H1 (cell line): Measurements from ENCODE around the gene TMEM235. TPM values are rescaled to one million over a fixed set of nuclear protein-coding genes. Genes with fewer than 3 reads are reported as not detected.

Source experiments
- CTCF ChIA-PET: fragments of 300-600 bp; sonication (Branson Sonifier 250); formaldehyde crosslinking; loops from one replicate; lab custom pipeline; 2021; ENCODE audit not compliant: partially characterized antibody; lab: Charles Lee
- POLR2A ChIA-PET: fragments of 300-600 bp; sonication (Branson Sonifier 250); formaldehyde crosslinking; loops from one replicate; lab custom pipeline; 2021; ENCODE audit warnings: inconsistent platforms; ENCODE audit not compliant: partially characterized antibody; lab: Charles Lee
- DNase-seq, 2 experiments: peaks; one replicate each; pipeline versions ENCODE4 v3.0.0 to v3.0.0-alpha.2; 2010 to 2022; ENCODE audit warnings: low spot score in 2 of 2, low read depth in 1 of 2, mixed read lengths in 1 of 2
- FAIRE-seq: peaks from 2 replicates; lab custom pipeline; 2011; peaks lifted over from hg19 to GRCh38; lab: Jason Lieb, UNC
- H2AFZ ChIP-seq: 2 replicates; pipeline ENCODE4 v1.8.1; 2012; ENCODE audit warnings: low read length, inconsistent platforms
- H2AK5ac ChIP-seq: 2 replicates; pipeline ENCODE4 v1.6.1; 2013; ENCODE audit warnings: low read depth, low read length
- H2BK120ac ChIP-seq: replicated peaks from 2 replicates; pipeline ENCODE3; 2013; ENCODE audit warnings: low read depth, low read length, inconsistent platforms
- H2BK12ac ChIP-seq: 2 replicates; pipeline ENCODE4 v1.6.1; 2013; ENCODE audit warnings: low read depth, low read length
- H2BK15ac ChIP-seq: 2 replicates; pipeline ENCODE4 v1.6.1; 2013; ENCODE audit warnings: low read length
- H2BK20ac ChIP-seq: 2 replicates; pipeline ENCODE4 v1.6.1; 2013; ENCODE audit warnings: low read length
- H2BK5ac ChIP-seq: 2 replicates; pipeline ENCODE4 v1.6.1; 2013; ENCODE audit warnings: low read depth, low read length
- H3K14ac ChIP-seq: 2 replicates; pipeline ENCODE4 v1.6.1; 2013; ENCODE audit warnings: inconsistent platforms; ENCODE audit not compliant: insufficient read length
- H3K18ac ChIP-seq: 2 replicates; pipeline ENCODE4 v1.6.1; 2013; ENCODE audit warnings: low read length; ENCODE audit errors: extremely low read depth
- H3K23ac ChIP-seq: 2 replicates; pipeline ENCODE4 v1.6.1; 2013; ENCODE audit warnings: inconsistent platforms; ENCODE audit not compliant: insufficient read length
- H3K23me2 ChIP-seq: 2 replicates; pipeline ENCODE4 v1.6.1; 2013; ENCODE audit warnings: low read depth, low read length
- H3K27ac ChIP-seq: 2 replicates; pipeline ENCODE4 v1.6.1; 2011; ENCODE audit warnings: low read depth, low read length, inconsistent platforms
- H3K27me3 ChIP-seq, 4 experiments: replicated peaks in 1 of 4; 1 replicate in 1 of 4; 2 replicates in 3 of 4; pipeline versions ENCODE4 v1.6.1 to v1.8.1; 2011 to 2013; ENCODE audit warnings: low read length in 3 of 4, mild to moderate bottlenecking in 3 of 4, inconsistent platforms in 2 of 4, mixed read lengths in 2 of 4, moderate library complexity in 1 of 4; ENCODE audit not compliant: control insufficient read depth in 3 of 4, insufficient read depth in 3 of 4; ENCODE audit errors: extremely low read depth in 1 of 4
- H3K36me3 ChIP-seq, 4 experiments: 2 replicates each; pipeline versions ENCODE4 v1.6.1 to v1.8.1; 2011 to 2013; ENCODE audit warnings: mild to moderate bottlenecking in 4 of 4, low read length in 3 of 4, moderate library complexity in 2 of 4, control low read depth in 1 of 4, inconsistent platforms in 1 of 4; ENCODE audit not compliant: insufficient read depth in 4 of 4, control insufficient read depth in 2 of 4
- H3K4ac ChIP-seq: replicated peaks from 2 replicates; pipeline ENCODE3; 2013; ENCODE audit warnings: low read length, low read depth, mixed read lengths, inconsistent platforms; ENCODE audit not compliant: insufficient read length
- H3K4me1 ChIP-seq, 4 experiments: replicated peaks in 1 of 4; 1 replicate in 1 of 4; 2 replicates in 3 of 4; pipeline versions ENCODE4 v1.6.1 to v1.8.1; 2011 to 2013; ENCODE audit warnings: low read length in 3 of 4, inconsistent platforms in 2 of 4, mixed read lengths in 1 of 4; ENCODE audit not compliant: insufficient read depth in 4 of 4, control insufficient read depth in 3 of 4
- H3K4me2 ChIP-seq, 2 experiments: 2 replicates each; pipeline versions ENCODE4 v1.6.1 to v1.8.1; 2011 to 2013; ENCODE audit warnings: low read depth in 2 of 2, low read length in 2 of 2, control low read depth in 1 of 2, inconsistent platforms in 1 of 2, mild to moderate bottlenecking in 1 of 2; ENCODE audit not compliant: insufficient read depth in 1 of 2
- H3K4me3 ChIP-seq, 4 experiments: fragments of 200-600, 300-600 bp in 1 of 4; sonication (generic), shearing (Covaris generic), sonication (Bioruptor Twin) in 1 of 4; 2 replicates each; pipeline versions ENCODE4 v1.5.1 to v1.8.1; 2011 to 2016; ENCODE audit warnings: low read length in 4 of 4, low read depth in 3 of 4, control low read depth in 2 of 4, inconsistent platforms in 2 of 4, mild to moderate bottlenecking in 2 of 4, mixed read lengths in 1 of 4, moderate library complexity in 1 of 4; ENCODE audit not compliant: insufficient read depth in 2 of 4; ENCODE audit errors: extremely low read depth in 1 of 4
- H3K56ac ChIP-seq: replicated peaks from 2 replicates; pipeline ENCODE3; 2013; ENCODE audit warnings: low read depth, mild to moderate bottlenecking, mixed read lengths, low read length, inconsistent platforms; ENCODE audit not compliant: insufficient read length
- H3K79me1 ChIP-seq: 2 replicates; pipeline ENCODE4 v1.6.1; 2013; ENCODE audit warnings: low read depth, low read length, control low read depth
- H3K79me2 ChIP-seq, 2 experiments: 2 replicates each; pipeline versions ENCODE4 v1.6.1 to v1.8.1; 2012 to 2013; ENCODE audit warnings: low read length in 2 of 2, mild to moderate bottlenecking in 2 of 2, inconsistent platforms in 1 of 2; ENCODE audit not compliant: insufficient read depth in 2 of 2, control insufficient read depth in 1 of 2
- H3K9ac ChIP-seq, 4 experiments: replicated peaks in 1 of 4; 1 replicate in 1 of 4; 2 replicates in 3 of 4; pipeline versions ENCODE4 v1.6.1 to v1.8.1; 2011 to 2013; ENCODE audit warnings: low read depth in 3 of 4, low read length in 3 of 4, control low read depth in 2 of 4, mild to moderate bottlenecking in 2 of 4, moderate library complexity in 2 of 4, inconsistent platforms in 1 of 4; ENCODE audit errors: extremely low read depth in 1 of 4
- H3K9me3 ChIP-seq, 2 experiments: 2 replicates each; pipeline versions ENCODE4 v1.6.1 to v1.8.1; 2012 to 2013; ENCODE audit warnings: mild to moderate bottlenecking in 2 of 2, moderate library complexity in 2 of 2, control low read depth in 1 of 2, inconsistent platforms in 1 of 2, low read depth in 1 of 2, low read length in 1 of 2, mixed read lengths in 1 of 2; ENCODE audit not compliant: insufficient read depth in 2 of 2
- H4K20me1 ChIP-seq, 2 experiments: replicated peaks in 1 of 2; 2 replicates each; pipeline versions ENCODE3 to v1.8.1; 2011 to 2013; ENCODE audit warnings: inconsistent platforms in 2 of 2, low read length in 2 of 2, mild to moderate bottlenecking in 1 of 2; ENCODE audit not compliant: insufficient read depth in 2 of 2, control insufficient read depth in 1 of 2
- H4K5ac ChIP-seq: 2 replicates; pipeline ENCODE4 v1.6.1; 2013; ENCODE audit warnings: low read length, low read depth, mixed read lengths, inconsistent platforms; ENCODE audit not compliant: insufficient read length
- H4K8ac ChIP-seq: 2 replicates; pipeline ENCODE4 v1.8.0; 2013; ENCODE audit warnings: mild to moderate bottlenecking, moderate library complexity, low read length, inconsistent platforms; ENCODE audit not compliant: insufficient read depth; ENCODE audit errors: extremely low read depth
- H4K91ac ChIP-seq: replicated peaks from 2 replicates; pipeline ENCODE3; 2013; ENCODE audit warnings: low read length, mixed read lengths, inconsistent platforms; ENCODE audit not compliant: insufficient read length
- CBX5 ChIP-seq: fragments of 300-800, 300-1000 bp; sonication (generic); IDR thresholded peaks from 2 replicates; pipeline ENCODE4 v1.7.1; 2016; ENCODE audit warnings: antibody characterized with exemption, low read length, low read depth
- CEBPB ChIP-seq: IDR thresholded peaks from 2 replicates; pipeline ENCODE4 v1.6.1; 2012; ENCODE audit warnings: low read depth, low read length
- CHD2 ChIP-seq: IDR thresholded peaks from 2 replicates; pipeline ENCODE4 v1.6.1; 2012; ENCODE audit warnings: low read length, improper control_type of control experiment
- EZH2 ChIP-seq: fragments of 200-600 bp; sonication (generic); IDR thresholded peaks from 2 replicates; pipeline ENCODE4 v1.7.1; 2012; ENCODE audit warnings: low read depth, mild to moderate bottlenecking, moderate library complexity, low read length, inconsistent platforms; ENCODE audit not compliant: severe bottlenecking
- HDAC2 ChIP-seq, 2 experiments: fragments of 300-600 bp in 1 of 2; sonication (generic) in 1 of 2; IDR thresholded peaks; 2 replicates each; pipeline ENCODE4 v1.6.1; 2011 to 2012; ENCODE audit warnings: low read depth in 2 of 2, low read length in 2 of 2, mild to moderate bottlenecking in 2 of 2, moderate library complexity in 2 of 2, borderline replicate concordance in 1 of 2, inconsistent platforms in 1 of 2
- JUN ChIP-seq: IDR thresholded peaks from 2 replicates; pipeline ENCODE4 v1.6.1; 2011; ENCODE audit warnings: low read depth, mild to moderate bottlenecking, improper control_type of control experiment, low read length
- NANOG ChIP-seq: IDR thresholded peaks from 2 replicates; pipeline ENCODE4 v1.6.1; 2011; ENCODE audit warnings: low read length, low read depth, mild to moderate bottlenecking, inconsistent platforms; ENCODE audit not compliant: insufficient read depth, poor library complexity, severe bottlenecking
- NRF1 ChIP-seq: IDR thresholded peaks from 2 replicates; pipeline ENCODE4 v1.6.1; 2011; ENCODE audit warnings: mild to moderate bottlenecking, low read depth, low read length, improper control_type of control experiment
- SP2 ChIP-seq: IDR thresholded peaks from 2 replicates; pipeline ENCODE4 v1.6.1; 2012; ENCODE audit warnings: mild to moderate bottlenecking, low read length, inconsistent platforms
- SUZ12 ChIP-seq: fragments of 200-600 bp; sonication (generic); IDR thresholded peaks from 2 replicates; pipeline ENCODE4 v1.6.1; 2012; ENCODE audit warnings: mild to moderate bottlenecking, inconsistent platforms, low read length, moderate library complexity, mixed read lengths
- TAF7 ChIP-seq: optimal IDR thresholded peaks from 2 replicates; pipeline ENCODE3; 2011; ENCODE audit warnings: low read depth, mild to moderate bottlenecking, inconsistent platforms, low read length, moderate library complexity, borderline replicate concordance
- WGBS, 2 experiments: shearing (Covaris generic) in 1 of 2; methylation state at CpG; one replicate each; pipeline versions ENCODE4 v1.1.6 to v1.1.7; 2013 to 2015; ENCODE audit warnings: low lambda C conversion rate in 2 of 2, mixed read lengths in 2 of 2, inconsistent platforms in 1 of 2, low coverage in 1 of 2, missing lambda C conversion rate in 1 of 2; ENCODE audit not compliant: insufficient replicate concordance in 2 of 2, insufficient coverage in 1 of 2, insufficient read length in 1 of 2; ENCODE audit errors: extremely low coverage in 1 of 2, missing lambda C conversion rate in 1 of 2; 5-methylcytosine and 5-hydroxymethylcytosine counted together
- polyA plus RNA-seq, 7 experiments: library from polyadenylated mRNA; depleted of rRNA in 3 of 7; stranded (reverse) in 5 of 7; unstranded in 2 of 7; fragments of >200 nt in 5 of 7; fragments of 200-250 nt in 2 of 7; gene quantifications; 1 replicate in 5 of 7; 2 replicates in 1 of 7; 4 replicates in 1 of 7; pipeline versions ENCODE4 v1.2.1 to v1.2.3, GENCODE V29; 2011 to 2013; ENCODE audit warnings: missing spikeins in 2 of 7, mixed read lengths in 2 of 7
- total RNA-seq: library from RNA; stranded (reverse); fragmentation: NEBNext Ultra II Directional; extraction: Animal tissue kit (Norgen Biotek cat#: 25700); gene quantifications from 2 replicates; pipeline ENCODE4 v1.2.1, GENCODE V29; 2021

Gene TMEM235
- total and polyA plus RNA-seq, 2 of the 8 experiments (the other 6 are each of a cell fraction or from before 2014, with no cell fraction given) = 0.05 to 0.15 TPM

DNA sequence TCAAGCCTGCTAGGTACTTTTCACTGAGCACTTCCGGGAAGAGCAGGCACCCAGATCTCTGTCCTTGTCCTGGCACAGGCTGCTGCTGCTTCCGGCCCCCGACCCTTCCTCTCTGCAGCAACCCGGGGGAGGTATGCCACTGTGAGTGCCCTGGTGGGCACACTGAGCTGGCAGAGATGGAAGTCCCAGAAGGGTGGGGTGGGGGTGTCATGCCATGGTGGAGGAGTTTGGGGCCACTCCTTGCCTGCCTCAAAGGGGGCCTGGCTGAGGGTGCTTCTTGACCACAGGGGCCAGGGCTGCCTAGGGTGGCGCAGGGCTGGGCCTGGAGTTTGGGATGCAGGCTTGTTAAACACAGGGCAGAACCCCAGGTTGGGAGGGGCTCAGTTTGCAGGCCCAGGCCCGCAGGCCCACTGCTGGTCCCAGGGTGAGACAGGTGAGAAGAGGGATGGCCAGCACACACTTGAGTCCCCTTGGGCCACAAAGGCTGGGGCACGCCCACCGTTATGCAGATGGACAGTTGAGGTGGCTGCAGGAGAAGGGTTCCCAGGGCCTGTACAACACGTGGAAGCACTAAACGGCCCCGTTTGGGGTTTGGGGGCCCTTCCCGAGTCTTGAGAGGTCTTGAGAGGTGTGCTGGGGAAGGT lies 8.7 kb downstream of the TMEM235 start:
- no peaks in the 10 kb centered on the region; the same call in 1 of the 2 replicates for H3K79me1 ChIP-seq
- no peak overlapping the region for H2AK5ac ChIP-seq
- H3K18ac ChIP-seq = no peak overlapping the region
- H3K23ac ChIP-seq = no peak overlapping the region
- H4K91ac ChIP-seq = no peak overlapping the region
- H3K4me1 ChIP-seq = peaks cover 0 to 3% (median 0%) of the 10 kb centered on the region in 4 experiments; a peak in 2 of 7 replicates
- H4K8ac ChIP-seq = peak overlapping the region; percentile 39; the same call in 1 of the 2 replicates
- FAIRE-seq = no peak
- WGBS, 2 experiments = 88% methylated on average over 12 of the region's 12 CpGs; no CpG with 5 or more reads in 1 of the 2 experiments
- H4K5ac ChIP-seq = no peak overlapping the region
- no peak overlapping the region for H3K56ac ChIP-seq
- H3K4me3 ChIP-seq = no peak overlapping the region
- H2BK15ac ChIP-seq = no peak overlapping the region
- no peaks in the 10 kb centered on the region for H4K20me1 ChIP-seq
- no peak overlapping the region for H2AFZ ChIP-seq
- H2BK120ac ChIP-seq = no peak overlapping the region
- no peak overlapping the region for H3K4ac ChIP-seq
- no peak overlapping the region for H2BK12ac ChIP-seq
- no peaks in the 10 kb centered on the region; the same call in 1 of the 2 replicates for H3K23me2 ChIP-seq
- H2BK20ac ChIP-seq = 0 out of 2 replicates have a peak overlapping the region, but pooled peaks have one; percentile 32
- no peak for DNase-seq
- H3K27me3 ChIP-seq = no peaks in the 10 kb centered on the region
- H3K14ac ChIP-seq = no peak overlapping the region
- H2BK5ac ChIP-seq = no peak overlapping the region
- H3K36me3 ChIP-seq = no peaks in the 10 kb centered on the region
- no peak overlapping the region for H3K9ac ChIP-seq
- no peak overlapping the region for H3K27ac ChIP-seq
- H3K4me2 ChIP-seq = no peak overlapping the region
- ChIA-PET POLR2A (no interaction called here), CTCF (interaction anchor here (5.9 kb wide), 1 partner anchor 11 kb away, joined by 53 read pairs; no protein-coding TSS in a partner anchor)
- H3K79me2 ChIP-seq = no peaks in the 10 kb centered on the region
- no peaks in the 10 kb centered on the region for H3K9me3 ChIP-seq
- no peak for TF ChIP-seq SUZ12
- no peak for TF ChIP-seq HDAC2 (IDR thresholded peaks at IDR 0.05; ENCODE audit: borderline replicate concordance in 1 of 2, low read depth in 2 of 2, low read length in 2 of 2)
- TF ChIP-seq CBX5 = no peak
- no peak for TF ChIP-seq CEBPB
- TF ChIP-seq JUN = no peak
- no peak for TF ChIP-seq CHD2
- no peak for TF ChIP-seq NANOG
- TF ChIP-seq EZH2 = no peak
- TF ChIP-seq NRF1 = no peak
- TF ChIP-seq SP2 = no peak
- no peak for TF ChIP-seq TAF7
